Measurements from ENCODE around the gene MRPS33. TPM values are rescaled to one million over a fixed set of nuclear protein-coding genes. Genes with fewer than 3 reads are reported as not detected.

Gene MRPS33
- total and polyA plus RNA-seq, 2 of the 13 experiments (the other 11 are each of a cell fraction or from before 2014, with no cell fraction given), result 50.9 to 91.0 TPM

DNA sequence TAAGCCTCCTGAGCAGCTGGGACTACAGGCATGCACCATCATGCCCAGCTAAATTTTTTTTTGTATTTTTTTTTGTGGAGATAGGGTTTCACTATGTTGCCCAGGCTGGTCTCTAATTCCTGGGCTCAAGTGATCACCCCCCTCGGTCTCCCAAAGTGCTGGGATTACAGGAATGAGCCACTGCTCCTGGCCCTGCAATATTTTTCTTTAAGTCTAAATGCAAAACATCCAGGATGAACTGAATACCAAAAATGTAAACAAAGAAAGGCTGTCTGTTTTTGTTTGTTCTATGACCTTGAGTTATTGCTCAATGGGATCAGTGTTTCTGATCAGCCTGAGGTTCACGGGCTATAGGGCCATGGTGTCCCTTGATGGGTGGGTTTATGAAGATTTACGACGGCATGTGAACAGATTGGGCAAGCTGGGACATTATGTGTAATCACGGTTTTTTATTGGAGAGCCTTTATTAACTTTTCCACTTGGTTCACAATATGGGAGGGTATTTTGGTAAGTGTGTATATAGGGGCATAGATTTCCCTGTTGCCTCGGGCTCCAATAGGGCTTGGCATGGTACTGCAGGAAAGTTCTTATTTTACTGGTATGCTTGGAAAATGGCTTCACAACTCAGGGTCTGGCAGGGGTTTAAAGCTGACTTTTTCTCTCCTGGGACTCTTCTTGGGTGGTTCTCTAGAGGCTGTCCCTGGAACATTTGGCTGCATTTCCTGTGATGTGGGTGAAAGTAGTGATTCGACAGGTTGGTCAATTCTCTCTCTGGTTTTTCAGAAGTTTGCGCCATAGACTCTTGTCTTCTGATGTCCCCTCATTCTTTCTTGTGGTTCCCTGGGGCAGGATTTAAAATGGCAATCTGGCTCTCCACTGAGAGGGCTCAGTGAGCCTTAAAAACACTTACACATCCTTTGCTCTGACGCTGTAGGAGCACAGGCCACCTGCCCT, 41.6 kb downstream of the MRPS33 start (continued):
- TF ChIP-seq KLF9 (CRISPR knock-in tag; IDR thresholded peaks at IDR 0.05; ENCODE audit: low read depth) (0 out of 2 replicates have a peak, but pooled peaks have one; percentile 18), GFI1 (CRISPR knock-in tag; IDR thresholded peaks at IDR 0.05; ENCODE audit: borderline replicate concordance) (peak; percentile 28; the same call in 1 of the 2 replicates), ZNF441 (CRISPR knock-in tag; IDR thresholded peaks at IDR 0.05; ENCODE audit: borderline replicate concordance) (peak; percentile 1; the same call in 1 of the 2 replicates), FOXK2 (IDR thresholded peaks at IDR 0.05) (peak; percentile 86), ZNF33A (CRISPR knock-in tag; IDR thresholded peaks at IDR 0.05; ENCODE audit: borderline replicate concordance) (peak; percentile 36; the same call in 1 of the 2 replicates), STAT5B (CRISPR knock-in tag; IDR thresholded peaks at IDR 0.05) (no peak), HMG20B (CRISPR knock-in tag; conservative IDR thresholded peaks at IDR 0.05) (peak; percentile 49; the same call in 1 of the 2 replicates), HOXA3 (CRISPR knock-in tag; IDR thresholded peaks at IDR 0.05) (peak; percentile 52), ZNF232 (CRISPR knock-in tag; IDR thresholded peaks at IDR 0.05; ENCODE audit: borderline replicate concordance) (peak; percentile 41; the same call in 1 of the 2 replicates), NCOA1 (CRISPR knock-in tag; IDR thresholded peaks at IDR 0.05) (0 out of 2 replicates have a peak, but pooled peaks have one; percentile 33), LCORL (IDR thresholded peaks at IDR 0.05) (no peak), LCORL (CRISPR knock-in tag; IDR thresholded peaks at IDR 0.05) (peak; percentile 75), HNRNPLL (IDR thresholded peaks at IDR 0.05; ENCODE audit: low read depth, low read length, poor library complexity, severe bottlenecking) (no peak), PRMT3 (CRISPR knock-in tag; IDR thresholded peaks at IDR 0.05; ENCODE audit: borderline replicate concordance, low read depth) (no peak), ZC3H13 (CRISPR knock-in tag; IDR thresholded peaks at IDR 0.05) (0 out of 2 replicates have a peak, but pooled peaks have one; percentile 39), NCOR1 (IDR thresholded peaks at IDR 0.05; ENCODE audit: borderline replicate concordance, low read length) (peak; percentile 79; the same call in 1 of the 2 replicates), SRF (IDR thresholded peaks at IDR 0.05; ENCODE audit: low read depth, low read length) (peak; percentile 22; the same call in 1 of the 2 replicates), BHLHE40 (IDR thresholded peaks at IDR 0.05; ENCODE audit: low read length) (no peak), FOXA3 (CRISPR knock-in tag; IDR thresholded peaks at IDR 0.05) (peak; percentile 98)
- TF ChIP-seq, protein P1, sequence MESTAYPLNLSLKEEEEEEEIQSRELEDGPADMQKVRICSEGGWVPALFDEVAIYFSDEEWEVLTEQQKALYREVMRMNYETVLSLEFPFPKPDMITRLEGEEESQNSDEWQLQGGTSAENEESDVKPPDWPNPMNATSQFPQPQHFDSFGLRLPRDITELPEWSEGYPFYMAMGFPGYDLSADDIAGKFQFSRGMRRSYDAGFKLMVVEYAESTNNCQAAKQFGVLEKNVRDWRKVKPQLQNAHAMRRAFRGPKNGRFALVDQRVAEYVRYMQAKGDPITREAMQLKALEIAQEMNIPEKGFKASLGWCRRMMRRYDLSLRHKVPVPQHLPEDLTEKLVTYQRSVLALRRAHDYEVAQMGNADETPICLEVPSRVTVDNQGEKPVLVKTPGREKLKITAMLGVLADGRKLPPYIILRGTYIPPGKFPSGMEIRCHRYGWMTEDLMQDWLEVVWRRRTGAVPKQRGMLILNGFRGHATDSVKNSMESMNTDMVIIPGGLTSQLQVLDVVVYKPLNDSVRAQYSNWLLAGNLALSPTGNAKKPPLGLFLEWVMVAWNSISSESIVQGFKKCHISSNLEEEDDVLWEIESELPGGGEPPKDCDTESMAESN (CRISPR knock-in tag; conservative IDR thresholded peaks at IDR 0.05), result peak; percentile 63; the same call in 1 of the 2 replicates
- TF ChIP-seq, protein P2, sequence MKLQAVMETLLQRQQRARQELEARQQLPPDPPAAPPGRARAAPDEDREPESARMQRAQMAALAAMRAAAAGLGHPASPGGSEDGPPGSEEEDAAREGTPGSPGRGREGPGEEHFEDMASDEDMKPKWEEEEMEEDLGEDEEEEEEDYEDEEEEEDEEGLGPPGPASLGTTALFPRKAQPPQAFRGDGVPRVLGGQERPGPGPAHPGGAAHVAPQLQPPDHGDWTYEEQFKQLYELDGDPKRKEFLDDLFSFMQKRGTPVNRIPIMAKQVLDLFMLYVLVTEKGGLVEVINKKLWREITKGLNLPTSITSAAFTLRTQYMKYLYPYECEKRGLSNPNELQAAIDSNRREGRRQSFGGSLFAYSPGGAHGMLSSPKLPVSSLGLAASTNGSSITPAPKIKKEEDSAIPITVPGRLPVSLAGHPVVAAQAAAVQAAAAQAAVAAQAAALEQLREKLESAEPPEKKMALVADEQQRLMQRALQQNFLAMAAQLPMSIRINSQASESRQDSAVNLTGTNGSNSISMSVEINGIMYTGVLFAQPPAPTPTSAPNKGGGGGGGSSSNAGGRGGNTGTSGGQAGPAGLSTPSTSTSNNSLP (IDR thresholded peaks at IDR 0.05; ENCODE audit: low read depth, low read length), result peak; percentile 49; the same call in 1 of the 2 replicates
- TF ChIP-seq, protein P3, sequence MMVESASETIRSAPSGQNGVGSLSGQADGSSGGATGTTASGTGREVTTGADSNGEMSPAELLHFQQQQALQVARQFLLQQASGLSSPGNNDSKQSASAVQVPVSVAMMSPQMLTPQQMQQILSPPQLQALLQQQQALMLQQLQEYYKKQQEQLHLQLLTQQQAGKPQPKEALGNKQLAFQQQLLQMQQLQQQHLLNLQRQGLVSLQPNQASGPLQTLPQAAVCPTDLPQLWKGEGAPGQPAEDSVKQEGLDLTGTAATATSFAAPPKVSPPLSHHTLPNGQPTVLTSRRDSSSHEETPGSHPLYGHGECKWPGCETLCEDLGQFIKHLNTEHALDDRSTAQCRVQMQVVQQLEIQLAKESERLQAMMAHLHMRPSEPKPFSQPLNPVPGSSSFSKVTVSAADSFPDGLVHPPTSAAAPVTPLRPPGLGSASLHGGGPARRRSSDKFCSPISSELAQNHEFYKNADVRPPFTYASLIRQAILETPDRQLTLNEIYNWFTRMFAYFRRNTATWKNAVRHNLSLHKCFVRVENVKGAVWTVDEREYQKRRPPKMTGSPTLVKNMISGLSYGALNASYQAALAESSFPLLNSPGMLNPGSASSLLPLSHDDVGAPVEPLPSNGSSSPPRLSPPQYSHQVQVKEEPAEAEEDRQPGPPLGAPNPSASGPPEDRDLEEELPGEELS (CRISPR knock-in tag; IDR thresholded peaks at IDR 0.05), result peak; percentile 89
- TF ChIP-seq, protein P4, sequence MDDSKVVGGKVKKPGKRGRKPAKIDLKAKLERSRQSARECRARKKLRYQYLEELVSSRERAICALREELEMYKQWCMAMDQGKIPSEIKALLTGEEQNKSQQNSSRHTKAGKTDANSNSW (CRISPR knock-in tag; IDR thresholded peaks at IDR 0.05; ENCODE audit: borderline replicate concordance), result no peak

Measured in HepG2 (cell line).